ENCODE measurements around the gene MLLT10. TPM values are rescaled to one million over a fixed set of nuclear protein-coding genes. Genes with fewer than 3 reads are reported as not detected.

MLLT10 gene
- total and polyA plus RNA-seq, 4 donors, result 20.6 to 97.8 (median 35.7) TPM

DNA sequence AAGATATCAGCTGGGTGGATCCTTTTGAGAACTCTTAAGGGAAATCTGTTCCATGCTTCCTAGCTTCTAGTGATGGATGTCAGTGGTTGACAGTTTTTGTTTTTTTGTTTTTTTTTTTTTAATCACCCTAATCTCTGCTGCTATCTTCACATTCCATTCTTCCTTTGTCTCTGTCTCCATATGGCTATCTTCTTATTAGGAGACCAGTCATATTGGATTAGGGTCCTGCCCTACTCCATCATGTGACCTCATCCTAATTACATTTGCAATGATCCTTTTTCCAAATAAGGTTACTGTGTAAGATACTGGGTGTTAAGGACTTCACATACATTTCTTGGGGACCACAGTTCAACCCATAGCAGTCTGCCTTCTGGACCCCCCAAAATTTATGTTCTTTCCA, 69.7 kb downstream of the MLLT10 start:
- ATAC-seq (ENCODE audit: insufficient read depth, low FRiP score), result no peak
- H3K27me3 ChIP-seq (ENCODE audit: control insufficient read depth in 3 of 3, insufficient read depth in 3 of 3, low read length in 2 of 3), result no peaks in the 10 kb centered on the region
- DNase-seq, result no peak
- no peak overlapping the region for H3K4me3 ChIP-seq
- H3K36me3 ChIP-seq (ENCODE audit: control insufficient read depth in 4 of 4, insufficient read depth in 4 of 4, low read length in 4 of 4), result peaks cover 0 to 7% (median 0%) of the 10 kb centered on the region in 4 donors
- TF ChIP-seq, protein P1, sequence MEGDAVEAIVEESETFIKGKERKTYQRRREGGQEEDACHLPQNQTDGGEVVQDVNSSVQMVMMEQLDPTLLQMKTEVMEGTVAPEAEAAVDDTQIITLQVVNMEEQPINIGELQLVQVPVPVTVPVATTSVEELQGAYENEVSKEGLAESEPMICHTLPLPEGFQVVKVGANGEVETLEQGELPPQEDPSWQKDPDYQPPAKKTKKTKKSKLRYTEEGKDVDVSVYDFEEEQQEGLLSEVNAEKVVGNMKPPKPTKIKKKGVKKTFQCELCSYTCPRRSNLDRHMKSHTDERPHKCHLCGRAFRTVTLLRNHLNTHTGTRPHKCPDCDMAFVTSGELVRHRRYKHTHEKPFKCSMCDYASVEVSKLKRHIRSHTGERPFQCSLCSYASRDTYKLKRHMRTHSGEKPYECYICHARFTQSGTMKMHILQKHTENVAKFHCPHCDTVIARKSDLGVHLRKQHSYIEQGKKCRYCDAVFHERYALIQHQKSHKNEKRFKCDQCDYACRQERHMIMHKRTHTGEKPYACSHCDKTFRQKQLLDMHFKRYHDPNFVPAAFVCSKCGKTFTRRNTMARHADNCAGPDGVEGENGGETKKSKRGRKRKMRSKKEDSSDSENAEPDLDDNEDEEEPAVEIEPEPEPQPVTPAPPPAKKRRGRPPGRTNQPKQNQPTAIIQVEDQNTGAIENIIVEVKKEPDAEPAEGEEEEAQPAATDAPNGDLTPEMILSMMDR (IDR thresholded peaks at IDR 0.05; ENCODE audit: control extremely low read depth, extremely low read depth), result no peak
- H3K9me3 ChIP-seq (ENCODE audit: control insufficient read depth in 4 of 4, insufficient read depth in 3 of 4, low read length in 3 of 4), result peaks cover 0 to 5% (median 0%) of the 10 kb centered on the region in 4 donors
- H3K4me1 ChIP-seq (ENCODE audit: control insufficient read depth in 5 of 5, insufficient read depth in 5 of 5, low read length in 5 of 5), result peaks cover 0 to 7% (median 0%) of the 10 kb centered on the region in 5 donors
- H3K9ac ChIP-seq (ENCODE audit: insufficient read depth in 1 of 2, low read length in 2 of 2), result no peak overlapping the region
- H3K27ac ChIP-seq (ENCODE audit: low read depth in 1 of 2, low read length in 1 of 2), result no peak overlapping the region

DNA sequence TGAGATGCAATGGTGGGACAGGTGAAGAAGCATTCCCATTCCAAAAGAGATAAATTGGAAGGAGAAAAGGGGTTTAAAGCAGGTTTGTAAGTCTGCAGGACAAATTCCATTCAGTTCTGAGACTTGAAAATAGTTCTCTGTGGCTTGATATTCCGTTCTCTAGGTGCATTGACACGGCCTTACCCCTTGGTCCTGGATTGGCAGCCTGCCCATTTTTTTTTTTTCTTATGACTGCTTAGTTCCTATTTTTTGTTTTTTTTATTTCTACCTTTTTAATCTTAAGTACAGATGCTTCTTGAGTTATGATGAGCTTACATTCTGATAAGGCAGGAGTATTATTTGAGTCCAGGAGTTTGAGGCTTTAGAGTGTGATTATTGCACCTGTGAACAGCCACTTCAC, 70.6 kb downstream of the MLLT10 start:
- Histone ChIP-seq H3K9me3 (ENCODE audit: control insufficient read depth in 4 of 4, insufficient read depth in 3 of 4, low read length in 3 of 4) (peaks cover 0 to 5% (median 0%) of the 10 kb centered on the region in 4 donors), H3K4me3 (no peak overlapping the region), H3K4me1 (ENCODE audit: control insufficient read depth in 5 of 5, insufficient read depth in 5 of 5, low read length in 5 of 5) (peaks cover 0 to 4% (median 0%) of the 10 kb centered on the region in 5 donors), H3K27ac (ENCODE audit: low read depth in 1 of 2, low read length in 1 of 2) (no peak overlapping the region), H3K9ac (ENCODE audit: insufficient read depth in 1 of 2, low read length in 2 of 2) (no peak overlapping the region), H3K27me3 (ENCODE audit: control insufficient read depth in 3 of 3, insufficient read depth in 3 of 3, low read length in 2 of 3) (no peaks in the 10 kb centered on the region), H3K36me3 (ENCODE audit: control insufficient read depth in 4 of 4, insufficient read depth in 4 of 4, low read length in 4 of 4) (peaks cover 0 to 7% (median 0%) of the 10 kb centered on the region in 4 donors)
- 38 to 61% methylated on average over 2 of the region's 2 CpGs for WGBS, 2 donors
- ATAC-seq (ENCODE audit: insufficient read depth, low FRiP score) (no peak), DNase-seq (peak in 1 of 3 donors; percentile 40)
- TF ChIP-seq, protein P1 (IDR thresholded peaks at IDR 0.05; ENCODE audit: control extremely low read depth, extremely low read depth), result no peak

DNA sequence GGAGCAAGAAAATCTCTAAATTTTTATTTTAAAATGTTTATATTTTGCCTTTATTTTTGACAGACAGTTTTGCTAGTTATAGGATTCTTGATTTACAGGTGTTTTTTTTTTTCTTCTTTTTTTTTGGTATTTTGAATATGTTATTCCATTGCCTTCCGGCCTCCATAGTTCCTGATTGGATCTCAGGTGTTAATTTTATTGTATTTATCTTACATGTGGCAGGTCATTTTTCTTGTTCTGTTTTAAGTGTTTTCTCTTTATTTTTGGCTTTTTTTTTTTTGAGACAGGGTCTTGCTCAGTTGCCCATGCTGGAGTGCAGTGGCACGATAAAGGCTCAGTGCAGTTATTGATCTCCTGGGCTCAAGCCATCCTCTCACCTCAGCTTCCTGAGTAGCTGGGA, 73.9 kb downstream of the MLLT10 start:
- TF ChIP-seq, protein P1 (IDR thresholded peaks at IDR 0.05; ENCODE audit: control extremely low read depth, extremely low read depth), result no peak
- Histone ChIP-seq H3K27ac (ENCODE audit: low read depth in 1 of 2, low read length in 1 of 2) (no peak overlapping the region), H3K9me3 (ENCODE audit: control insufficient read depth in 4 of 4, insufficient read depth in 3 of 4, low read length in 3 of 4) (peaks cover 0 to 5% (median 0%) of the 10 kb centered on the region in 4 donors), H3K4me3 (no peak overlapping the region), H3K4me1 (ENCODE audit: control insufficient read depth in 5 of 5, insufficient read depth in 5 of 5, low read length in 5 of 5) (peaks cover 0 to 3% (median 0%) of the 10 kb centered on the region in 5 donors), H3K27me3 (ENCODE audit: control insufficient read depth in 3 of 3, insufficient read depth in 3 of 3, low read length in 2 of 3) (no peaks in the 10 kb centered on the region), H3K36me3 (ENCODE audit: control insufficient read depth in 4 of 4, insufficient read depth in 4 of 4, low read length in 4 of 4) (peaks cover 0 to 14% (median 0%) of the 10 kb centered on the region in 4 donors), H3K9ac (ENCODE audit: insufficient read depth in 1 of 2, low read length in 2 of 2) (no peak overlapping the region)
- ATAC-seq (ENCODE audit: insufficient read depth, low FRiP score) (no peak), DNase-seq (no peak)
- WGBS, 2 donors, result 97 to 99% methylated on average over 2 of the region's 2 CpGs

DNA sequence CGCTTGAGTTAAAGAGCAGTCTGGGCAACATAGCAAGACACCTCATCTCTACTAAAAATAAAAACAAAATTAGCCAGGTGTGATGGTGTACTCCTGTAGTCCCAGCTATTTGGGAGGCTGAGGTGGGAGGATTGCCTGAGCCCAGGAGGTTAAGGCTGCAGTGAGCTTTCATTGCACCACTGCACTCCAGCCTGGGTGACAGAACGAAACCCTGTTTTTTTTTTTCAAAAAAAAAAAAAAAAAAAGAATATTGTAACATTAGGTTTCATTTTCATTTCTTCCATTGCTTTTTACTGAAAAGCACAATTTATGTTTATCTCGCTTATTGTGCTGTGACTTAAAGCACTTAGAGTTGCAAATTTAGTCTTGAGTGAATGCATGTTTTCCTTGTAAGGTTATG, 80.0 kb downstream of the MLLT10 start:
- DNase-seq (no peak), ATAC-seq (ENCODE audit: insufficient read depth, low FRiP score) (no peak)
- H3K27me3 ChIP-seq (ENCODE audit: control insufficient read depth in 3 of 3, insufficient read depth in 3 of 3, low read length in 2 of 3), result no peaks in the 10 kb centered on the region
- 88 to 89% methylated on average over 3 of the region's 3 CpGs for WGBS, 2 donors
- TF ChIP-seq, protein P1 (IDR thresholded peaks at IDR 0.05; ENCODE audit: control extremely low read depth, extremely low read depth), result no peak
- no peak overlapping the region for H3K27ac ChIP-seq (ENCODE audit: low read depth in 1 of 2, low read length in 1 of 2)
- H3K36me3 ChIP-seq (ENCODE audit: control insufficient read depth in 4 of 4, insufficient read depth in 4 of 4, low read length in 4 of 4), result peaks cover 0 to 12% (median 2%) of the 10 kb centered on the region in 4 donors
- H3K4me1 ChIP-seq (ENCODE audit: control insufficient read depth in 5 of 5, insufficient read depth in 5 of 5, low read length in 5 of 5), result peaks cover 0 to 3% (median 0%) of the 10 kb centered on the region in 5 donors
- no peaks in the 10 kb centered on the region for H3K9me3 ChIP-seq (ENCODE audit: control insufficient read depth in 4 of 4, insufficient read depth in 3 of 4, low read length in 3 of 4)
- H3K9ac ChIP-seq (ENCODE audit: insufficient read depth in 1 of 2, low read length in 2 of 2), result no peak overlapping the region
- H3K4me3 ChIP-seq, result no peak overlapping the region

All from lung (tissue), 12 donors.